HG03457 (cell line): ENCODE measurements around the gene DEPDC7.

Experiments used
- ATAC-seq: cut with Tn5 transposase; IDR thresholded peaks from one replicate; pipeline ENCODE4 v1.9.1; 2021; ENCODE audit warnings: moderate number of reproducible peaks; ENCODE audit not compliant: unreplicated experiment

The DEPDC7 gene

GRCh38 chr11:33059331-33060007 is 43.8 kb downstream of the DEPDC7 start:
- no peak for ATAC-seq

- ATAC-seq: no peak
These were observed 44.6 kb downstream of the DEPDC7 start for GRCh38 chr11:33060271-33060670.

- no peak for ATAC-seq
These were observed 46.5 kb downstream of the DEPDC7 start for GRCh38 chr11:33062137-33062536.

- no peak for ATAC-seq
These were observed 47.7 kb downstream of the DEPDC7 start for GRCh38 chr11:33063326-33063881.

- no peak for ATAC-seq
These were observed 48.6 kb downstream of the DEPDC7 start for GRCh38 chr11:33064033-33064825.

- ATAC-seq: no peak
These were observed 49.2 kb downstream of the DEPDC7 start for GRCh38 chr11:33064866-33065265.

GRCh38 chr11:33065445-33066178 is 49.9 kb downstream of the DEPDC7 start:
- no peak for ATAC-seq

- ATAC-seq: no peak
These were observed 51.6 kb downstream of the DEPDC7 start for GRCh38 chr11:33067294-33067693.

GRCh38 chr11:33068611-33069340 is 53.1 kb downstream of the DEPDC7 start:
- ATAC-seq: no peak

- ATAC-seq: no peak
These were observed 56.8 kb downstream of the DEPDC7 start for GRCh38 chr11:33072465-33072864.
